Neuronal stem cell (in vitro differentiated cells): ENCODE measurements around the gene KRT3.
A peak's percentile ranks its signal among the peaks of the same experiment; 100 is the strongest.

Experiments
- DNase-seq: peaks from one replicate; pipeline ENCODE4 v3.0.0-alpha.2; 2013; ENCODE audit warnings: low spot score
- H2AFZ ChIP-seq: one replicate; pipeline ENCODE4 v1.6.1; 2013; ENCODE audit warnings: mild to moderate bottlenecking, low read length, inconsistent platforms
- H2AK5ac ChIP-seq: 2 replicates; pipeline ENCODE4 v1.6.1; 2013; ENCODE audit warnings: low read depth, mild to moderate bottlenecking, inconsistent platforms, low read length, moderate library complexity, mixed read lengths
- H2BK120ac ChIP-seq: 2 replicates; pipeline ENCODE4 v1.6.1; 2013; ENCODE audit warnings: low read depth, mild to moderate bottlenecking, inconsistent platforms, low read length, moderate library complexity, mixed read lengths
- H2BK12ac ChIP-seq: one replicate; pipeline ENCODE4 v1.6.1; 2013; ENCODE audit warnings: low read length, inconsistent platforms
- H2BK15ac ChIP-seq: 2 replicates; pipeline ENCODE4 v1.6.1; 2013; ENCODE audit warnings: mild to moderate bottlenecking, low read length, inconsistent platforms, mixed read lengths
- H2BK5ac ChIP-seq: one replicate; pipeline ENCODE4 v1.6.1; 2013; ENCODE audit warnings: inconsistent platforms, mild to moderate bottlenecking, low read length, moderate library complexity
- H3K14ac ChIP-seq: one replicate; pipeline ENCODE4 v1.6.1; 2013; ENCODE audit warnings: low read length, inconsistent platforms
- H3K18ac ChIP-seq: 2 replicates; pipeline ENCODE4 v1.6.1; 2013; ENCODE audit warnings: low read length, inconsistent platforms
- H3K23ac ChIP-seq: 2 replicates; pipeline ENCODE4 v1.6.1; 2013; ENCODE audit warnings: low read depth, mild to moderate bottlenecking, mixed read lengths, low read length, inconsistent platforms; ENCODE audit not compliant: poor library complexity
- H3K27ac ChIP-seq: replicated peaks from 3 replicates; pipeline ENCODE4 v1.5.1; 2013; ENCODE audit warnings: low read length, inconsistent platforms
- H3K27me3 ChIP-seq, 3 experiments: 2 replicates each; pipeline ENCODE4 v1.6.1; 2013; ENCODE audit warnings: low read length in 3 of 3, mild to moderate bottlenecking in 2 of 3, inconsistent platforms in 1 of 3, low read depth in 1 of 3, mixed read lengths in 1 of 3, moderate library complexity in 1 of 3; ENCODE audit not compliant: control insufficient read depth in 3 of 3, insufficient read depth in 3 of 3
- H3K36me3 ChIP-seq, 2 donors: replicated peaks in 1 of 2; 2 replicates each; pipeline ENCODE4 v1.6.1; 2013; ENCODE audit warnings: low read length in 2 of 2; ENCODE audit not compliant: control insufficient read depth in 2 of 2, insufficient read depth in 2 of 2
- H3K4ac ChIP-seq: 2 replicates; pipeline ENCODE4 v1.6.1; 2013; ENCODE audit warnings: inconsistent platforms, mild to moderate bottlenecking, low read length, moderate library complexity
- H3K4me1 ChIP-seq, 2 donors: 1 replicate in 1 of 2; 2 replicates in 1 of 2; pipeline ENCODE4 v1.6.1; 2013; ENCODE audit warnings: low read length in 2 of 2, low read depth in 1 of 2; ENCODE audit not compliant: control insufficient read depth in 2 of 2, insufficient read depth in 1 of 2
- H3K4me2 ChIP-seq: one replicate; pipeline ENCODE4 v1.6.1; 2013; ENCODE audit warnings: mild to moderate bottlenecking, low read length, inconsistent platforms; ENCODE audit not compliant: insufficient read depth, poor library complexity, severe bottlenecking
- H3K4me3 ChIP-seq, 2 donors: 2 replicates each; pipeline ENCODE4 v1.5.1; 2013; ENCODE audit warnings: low read length in 2 of 2, mild to moderate bottlenecking in 2 of 2, inconsistent platforms in 1 of 2, moderate library complexity in 1 of 2
- H3K79me1 ChIP-seq: one replicate; pipeline ENCODE4 v1.6.1; 2013; ENCODE audit warnings: low read depth, mild to moderate bottlenecking, inconsistent platforms, low read length, moderate library complexity
- H3K9ac ChIP-seq: one replicate; pipeline ENCODE4 v1.6.1; 2013; ENCODE audit warnings: mild to moderate bottlenecking, low read depth, low read length, inconsistent platforms; ENCODE audit not compliant: poor library complexity
- H3K9me3 ChIP-seq, 2 donors: replicated peaks in 1 of 2; 2 replicates each; pipeline versions ENCODE3 to v1.6.1; 2013; ENCODE audit warnings: low read length in 2 of 2, mild to moderate bottlenecking in 2 of 2, inconsistent platforms in 1 of 2, low read depth in 1 of 2, mixed read lengths in 1 of 2, moderate library complexity in 1 of 2; ENCODE audit not compliant: control insufficient read depth in 2 of 2, insufficient read depth in 1 of 2
- H4K8ac ChIP-seq: one replicate; pipeline ENCODE4 v1.6.1; 2013; ENCODE audit warnings: low read depth, mild to moderate bottlenecking, inconsistent platforms, low read length, moderate library complexity
- H4K91ac ChIP-seq: one replicate; pipeline ENCODE4 v1.6.1; 2013; ENCODE audit warnings: low read length, low read depth, mild to moderate bottlenecking, inconsistent platforms; ENCODE audit not compliant: poor library complexity
- WGBS, 2 donors: extraction: QIAGEN DNeasy Blood & Tissue Kit; methylation state at CpG; one replicate each; pipeline ENCODE4 v1.1.7; 2013; ENCODE audit warnings: missing lambda C conversion rate in 2 of 2, mixed read lengths in 1 of 2; ENCODE audit not compliant: insufficient read length in 2 of 2, insufficient replicate concordance in 1 of 2; ENCODE audit errors: extremely low coverage in 2 of 2; 5-methylcytosine and 5-hydroxymethylcytosine counted together

KRT3 gene

GRCh38 chr12:52812749-52813148 lies 16.8 kb upstream of the KRT3 start:
- Histone ChIP-seq H2BK5ac (no peak overlapping the region), H3K79me1 (no peaks in the 10 kb centered on the region), H3K23ac (no peak overlapping the region), H3K4me1 (no peaks in the 10 kb centered on the region), H4K8ac (no peak overlapping the region), H3K27me3 (no peaks in the 10 kb centered on the region), H3K9ac (no peak overlapping the region), H3K36me3 (no peaks in the 10 kb centered on the region), H3K27ac (no peak overlapping the region), H3K4me3 (no peak overlapping the region), H2BK12ac (no peak overlapping the region), H3K4ac (no peak overlapping the region), H2BK15ac (no peak overlapping the region), H3K14ac (no peak overlapping the region), H3K9me3 (no peaks in the 10 kb centered on the region), H2AK5ac (no peak overlapping the region), H2AFZ (no peak overlapping the region), H4K91ac (no peak overlapping the region), H3K4me2 (no peak overlapping the region), H2BK120ac (no peak overlapping the region), H3K18ac (no peak overlapping the region)
- no CpG with 5 or more reads among the region's 3 CpGs for WGBS, 2 donors
- no peak for DNase-seq

DNA sequence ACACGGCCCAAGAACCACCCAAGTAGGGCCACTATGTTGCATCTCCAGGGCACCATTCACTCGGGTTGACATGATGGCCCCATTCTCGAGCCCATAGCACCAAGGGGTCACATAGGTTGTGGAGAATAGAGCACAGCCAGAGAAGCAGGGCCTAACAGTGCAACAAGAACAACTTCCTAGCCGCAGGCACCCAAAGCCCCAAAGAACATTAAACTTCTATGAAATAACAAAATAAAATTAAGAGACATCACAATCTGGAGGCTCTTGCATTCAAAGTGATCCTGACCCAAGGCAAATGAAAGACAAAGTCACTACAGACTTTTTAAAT lies 16.1 kb upstream of the KRT3 start:
- Histone ChIP-seq H3K14ac (peak overlapping the region; percentile 21), H3K18ac (peak overlapping the region; percentile 15), H2BK120ac (no peak overlapping the region), H3K9me3 (no peaks in the 10 kb centered on the region), H2AK5ac (peak overlapping the region; percentile 58), H2AFZ (no peak overlapping the region), H3K23ac (no peak overlapping the region), H2BK5ac (no peak overlapping the region), H3K27ac (no peak overlapping the region), H4K8ac (no peak overlapping the region), H3K9ac (no peak overlapping the region), H3K27me3 (no peaks in the 10 kb centered on the region), H3K4ac (no peak overlapping the region), H3K4me2 (no peak overlapping the region), H3K79me1 (no peaks in the 10 kb centered on the region), H2BK15ac (peak overlapping the region; percentile 95), H3K4me3 (no peak overlapping the region), H2BK12ac (no peak overlapping the region), H4K91ac (no peak overlapping the region), H3K4me1 (peaks cover 0 to 4% of the 10 kb centered on the region in 2 donors), H3K36me3 (no peaks in the 10 kb centered on the region)
- no CpG with 5 or more reads among the region's 4 CpGs for WGBS, 2 donors
- no peak for DNase-seq

GRCh38 chr12:52811191-52812072 lies 15.5 kb upstream of the KRT3 start:
- Histone ChIP-seq H3K27me3 (no peaks in the 10 kb centered on the region), H3K4ac (no peak overlapping the region)
- WGBS, 2 donors, result no CpG with 5 or more reads among the region's 9 CpGs

DNA sequence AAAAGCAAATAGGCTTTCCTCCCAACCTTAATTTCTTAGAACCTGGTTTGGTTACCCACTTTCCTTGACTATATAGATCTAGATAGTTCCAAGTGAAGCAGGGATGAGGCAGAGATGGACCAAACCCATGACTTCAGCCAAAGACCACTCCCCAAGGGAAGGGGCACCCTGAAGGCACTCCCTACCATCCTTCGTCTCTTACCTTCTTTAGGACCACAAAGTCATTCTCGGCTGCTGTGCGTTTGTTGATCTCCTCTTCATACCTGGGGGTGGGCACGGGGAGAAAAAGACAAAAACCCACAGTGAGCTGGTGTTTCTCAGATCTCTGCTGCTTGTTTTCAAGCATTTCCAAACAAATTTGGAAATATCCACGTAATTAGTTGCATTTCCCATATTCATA lies 14.6 kb upstream of the KRT3 start:
- no peak overlapping the region for H3K4ac ChIP-seq
- peaks cover 0 to 6% of the 10 kb centered on the region in 2 donors for H3K4me1 ChIP-seq
- H2BK15ac ChIP-seq, result no peak overlapping the region
- no peak overlapping the region for H3K14ac ChIP-seq
- no peak overlapping the region for H3K18ac ChIP-seq
- no peak overlapping the region for H2AK5ac ChIP-seq
- H2AFZ ChIP-seq, result no peak overlapping the region
- H3K79me1 ChIP-seq, result no peaks in the 10 kb centered on the region
- H3K4me3 ChIP-seq, result no peak overlapping the region
- no peaks in the 10 kb centered on the region for H3K36me3 ChIP-seq
- no peak overlapping the region for H4K91ac ChIP-seq
- no peak overlapping the region for H3K9ac ChIP-seq
- H3K4me2 ChIP-seq, result no peak overlapping the region
- H2BK5ac ChIP-seq, result no peak overlapping the region
- H3K27ac ChIP-seq, result no peak overlapping the region
- H3K27me3 ChIP-seq, result no peaks in the 10 kb centered on the region
- H3K23ac ChIP-seq, result no peak overlapping the region
- H2BK12ac ChIP-seq, result no peak overlapping the region
- no peaks in the 10 kb centered on the region for H3K9me3 ChIP-seq
- no peak for DNase-seq
- H2BK120ac ChIP-seq, result no peak overlapping the region
- no CpG with 5 or more reads among the region's 5 CpGs for WGBS, 2 donors
- H4K8ac ChIP-seq, result no peak overlapping the region

More at GRCh38 chr12:52811191-52812072, 15.5 kb upstream of the KRT3 start:
- Histone ChIP-seq H2BK120ac (no peak overlapping the region), H3K4me1 (peaks cover 0 to 4% of the 10 kb centered on the region in 2 donors), H3K27ac (no peak overlapping the region), H2AFZ (no peak overlapping the region), H3K9ac (no peak overlapping the region), H2BK15ac (peak overlapping the region; percentile 95), H2BK5ac (no peak overlapping the region), H2AK5ac (peak overlapping the region; percentile 58), H3K23ac (no peak overlapping the region), H3K18ac (peak overlapping the region; percentile 15), H3K79me1 (no peaks in the 10 kb centered on the region), H3K4me3 (no peak overlapping the region), H4K8ac (no peak overlapping the region), H3K36me3 (no peaks in the 10 kb centered on the region), H3K4me2 (no peak overlapping the region), H3K14ac (peak overlapping the region; percentile 21), H4K91ac (peak overlapping the region; percentile 10), H2BK12ac (no peak overlapping the region), H3K9me3 (no peaks in the 10 kb centered on the region)
- no peak for DNase-seq
